GM12891 (cell line): ENCODE data around the gene VPS13A.

ENCODE experiments used
- POLR2A ChIP-seq: IDR thresholded peaks from 2 replicates; pipeline ENCODE4 v1.6.1; 2011; ENCODE audit warnings: low read depth, low read length, control low read depth
- POLR2AphosphoS5 ChIP-seq: IDR thresholded peaks from 2 replicates; pipeline ENCODE4 v1.6.1; 2011; ENCODE audit warnings: low read depth, low read length, control low read depth
- SPI1 ChIP-seq: IDR thresholded peaks from 2 replicates; pipeline ENCODE4 v1.6.1; 2011; ENCODE audit warnings: low read depth, low read length, control low read depth
- TAF1 ChIP-seq: IDR thresholded peaks from 2 replicates; pipeline ENCODE4 v1.6.1; 2011; ENCODE audit warnings: low read depth, low read length, control low read depth

- no peak for TF ChIP-seq POLR2A
- no peak for TF ChIP-seq SPI1
- TF ChIP-seq TAF1: no peak
- TF ChIP-seq POLR2AphosphoS5: no peak
Observed at GRCh38 chr9:77328102-77328501, 150.8 kb downstream of the VPS13A start.
